Measurements from ENCODE around the gene DENND4A. TPM values are rescaled to one million over a fixed set of nuclear protein-coding genes. Genes with fewer than 3 reads are reported as not detected.

Gene DENND4A
- total RNA-seq, 1 experiment from 2014 or later = 12.7 TPM

GRCh38 chr15:65777053-65777452 is 15.0 kb downstream of the DENND4A start:
- POLR2A ChIA-PET = no interaction called here
- no peaks in the 10 kb centered on the region for H3K27me3 Mint-ChIP-seq (ENCODE audit: insufficient read depth, unreplicated experiment)
- H3K9me3 Mint-ChIP-seq (ENCODE audit: unreplicated experiment) = no peaks in the 10 kb centered on the region
- BruUV-seq (replicated peaks) = no TSS peak
- no peak for DNase-seq
- no peak for TF ChIP-seq CTCF (IDR thresholded peaks at IDR 0.05; ENCODE audit: insufficient read depth in 1 of 2, low read depth in 1 of 2, low read length in 1 of 2, severe bottlenecking in 1 of 2, unreplicated experiment in 1 of 2)
- peaks cover 10% of the 10 kb centered on the region for H3K4me1 Mint-ChIP-seq (ENCODE audit: low read depth, unreplicated experiment)
- H3K36me3 Mint-ChIP-seq (ENCODE audit: insufficient read depth, unreplicated experiment) = peaks cover 7% of the 10 kb centered on the region
- H3K4me3 Mint-ChIP-seq (ENCODE audit: unreplicated experiment) = no peak overlapping the region
- Histone ChIP-seq H3K9me3 (no peaks in the 10 kb centered on the region), H3K4me1 (peaks cover 8% of the 10 kb centered on the region; the same call in 1 of the 2 replicates), H3K27me3 (replicated peaks; ENCODE audit: control insufficient read depth, insufficient read depth, low read length) (no peaks in the 10 kb centered on the region), H3K4me3 (ENCODE audit: low read depth, low read length) (no peak overlapping the region), H3K36me3 (ENCODE audit: control insufficient read depth, insufficient read depth, low read length) (no peaks in the 10 kb centered on the region)
- CTCF ChIA-PET = interaction anchor here (0.7 kb wide), 1 partner anchor 371 kb away, joined by 3 read pairs; no protein-coding TSS in a partner anchor
- intact Hi-C loops (cut with micrococcal nuclease; ENCODE audit: unreplicated experiment) = no loop called here
- no peak overlapping the region for H3K27ac Mint-ChIP-seq (ENCODE audit: unreplicated experiment)

- CTCF ChIA-PET = no interaction called here
- H3K4me3 Mint-ChIP-seq (ENCODE audit: unreplicated experiment) = no peak overlapping the region
Measured at GRCh38 chr15:65773386-65774111, 18.5 kb downstream of the DENND4A start.

GRCh38 chr15:65772930-65773329 is 19.2 kb downstream of the DENND4A start:
- no peak overlapping the region for H3K4me3 ChIP-seq (ENCODE audit: low read depth, low read length)
- Mint-ChIP-seq H3K36me3 (ENCODE audit: insufficient read depth, unreplicated experiment) (peaks cover 7% of the 10 kb centered on the region), H3K27me3 (ENCODE audit: insufficient read depth, unreplicated experiment) (no peaks in the 10 kb centered on the region), H3K27ac (ENCODE audit: unreplicated experiment) (no peak overlapping the region), H3K4me1 (ENCODE audit: low read depth, unreplicated experiment) (peaks cover 10% of the 10 kb centered on the region), H3K9me3 (ENCODE audit: unreplicated experiment) (no peaks in the 10 kb centered on the region), H3K4me3 (ENCODE audit: unreplicated experiment) (no peak overlapping the region)
- intact Hi-C loops (cut with micrococcal nuclease; ENCODE audit: unreplicated experiment) = no loop called here
- H3K9me3 ChIP-seq = no peaks in the 10 kb centered on the region
- BruUV-seq (replicated peaks) = no TSS peak
- TF ChIP-seq CTCF (IDR thresholded peaks at IDR 0.05; ENCODE audit: insufficient read depth in 1 of 2, low read depth in 1 of 2, low read length in 1 of 2, severe bottlenecking in 1 of 2, unreplicated experiment in 1 of 2) = no peak
- no peaks in the 10 kb centered on the region for H3K36me3 ChIP-seq (ENCODE audit: control insufficient read depth, insufficient read depth, low read length)
- no peaks in the 10 kb centered on the region for H3K27me3 ChIP-seq (replicated peaks; ENCODE audit: control insufficient read depth, insufficient read depth, low read length)
- H3K4me1 ChIP-seq = no peaks in the 10 kb centered on the region
- ChIA-PET CTCF (interaction anchor here (0.7 kb wide), 1 partner anchor 13 kb away, joined by 3 read pairs; no protein-coding TSS in a partner anchor), POLR2A (no interaction called here)
- DNase-seq = no peak

More at GRCh38 chr15:65773386-65774111, 18.5 kb downstream of the DENND4A start:
- Mint-ChIP-seq H3K27ac (ENCODE audit: unreplicated experiment) (no peak overlapping the region), H3K9me3 (ENCODE audit: unreplicated experiment) (no peaks in the 10 kb centered on the region), H3K4me1 (ENCODE audit: low read depth, unreplicated experiment) (peaks cover 10% of the 10 kb centered on the region), H3K27me3 (ENCODE audit: insufficient read depth, unreplicated experiment) (no peaks in the 10 kb centered on the region), H3K36me3 (ENCODE audit: insufficient read depth, unreplicated experiment) (peaks cover 7% of the 10 kb centered on the region)
- no peak overlapping the region for H3K4me3 ChIP-seq (ENCODE audit: low read depth, low read length)
- TF ChIP-seq CTCF (IDR thresholded peaks at IDR 0.05; ENCODE audit: insufficient read depth in 1 of 2, low read depth in 1 of 2, low read length in 1 of 2, severe bottlenecking in 1 of 2, unreplicated experiment in 1 of 2) = no peak
- intact Hi-C loops (cut with micrococcal nuclease; ENCODE audit: unreplicated experiment) = no loop called here
- H3K27me3 ChIP-seq (replicated peaks; ENCODE audit: control insufficient read depth, insufficient read depth, low read length) = no peaks in the 10 kb centered on the region
- BruUV-seq (replicated peaks) = no TSS peak
- no peaks in the 10 kb centered on the region for H3K36me3 ChIP-seq (ENCODE audit: control insufficient read depth, insufficient read depth, low read length)
- no peak for DNase-seq
- no peaks in the 10 kb centered on the region for H3K9me3 ChIP-seq
- no peaks in the 10 kb centered on the region for H3K4me1 ChIP-seq
- POLR2A ChIA-PET = no interaction called here

Data from Caco-2 (cell line).